GM19467 (cell line): ENCODE data around the gene DNAJC17.

Source experiments
- ATAC-seq: cut with Tn5 transposase; IDR thresholded peaks from one replicate; pipeline ENCODE4 v1.9.1; 2021; ENCODE audit warnings: mild to moderate bottlenecking, moderate library complexity; ENCODE audit not compliant: unreplicated experiment

DNAJC17 gene

DNA sequence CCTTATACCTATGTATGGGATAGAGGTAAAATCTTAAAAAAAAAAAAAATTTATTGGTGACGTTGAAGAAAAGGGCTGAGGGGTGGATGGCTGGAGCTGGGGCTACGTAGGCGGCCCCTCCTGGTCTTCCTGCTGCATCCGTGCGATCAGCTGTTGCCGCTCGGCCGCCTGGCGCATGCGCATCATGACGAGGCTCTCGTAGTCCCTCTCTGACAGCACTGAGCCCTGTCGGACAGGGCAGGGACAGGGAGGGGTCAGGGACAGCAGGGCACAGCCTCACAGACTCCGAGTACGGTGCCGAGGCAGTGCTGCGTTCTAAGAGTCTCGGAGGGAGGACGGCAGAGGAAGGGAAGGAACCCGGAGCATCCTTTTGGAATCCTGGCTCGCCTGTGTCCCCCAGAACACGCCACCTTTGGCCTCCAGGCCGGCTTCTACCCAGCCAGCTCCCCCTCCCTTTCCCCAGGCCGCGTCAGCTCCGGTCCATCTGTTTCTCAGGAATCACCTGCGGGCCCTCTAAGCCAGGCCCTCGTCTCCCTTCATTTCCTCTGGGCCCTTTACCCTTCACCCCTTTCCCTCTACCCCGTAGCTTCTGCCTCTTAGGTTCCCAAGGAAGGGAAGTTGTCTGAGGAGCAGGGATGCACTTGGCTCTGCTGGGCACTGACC lies 39.3 kb downstream of the DNAJC17 start:
- no peak for ATAC-seq

DNA sequence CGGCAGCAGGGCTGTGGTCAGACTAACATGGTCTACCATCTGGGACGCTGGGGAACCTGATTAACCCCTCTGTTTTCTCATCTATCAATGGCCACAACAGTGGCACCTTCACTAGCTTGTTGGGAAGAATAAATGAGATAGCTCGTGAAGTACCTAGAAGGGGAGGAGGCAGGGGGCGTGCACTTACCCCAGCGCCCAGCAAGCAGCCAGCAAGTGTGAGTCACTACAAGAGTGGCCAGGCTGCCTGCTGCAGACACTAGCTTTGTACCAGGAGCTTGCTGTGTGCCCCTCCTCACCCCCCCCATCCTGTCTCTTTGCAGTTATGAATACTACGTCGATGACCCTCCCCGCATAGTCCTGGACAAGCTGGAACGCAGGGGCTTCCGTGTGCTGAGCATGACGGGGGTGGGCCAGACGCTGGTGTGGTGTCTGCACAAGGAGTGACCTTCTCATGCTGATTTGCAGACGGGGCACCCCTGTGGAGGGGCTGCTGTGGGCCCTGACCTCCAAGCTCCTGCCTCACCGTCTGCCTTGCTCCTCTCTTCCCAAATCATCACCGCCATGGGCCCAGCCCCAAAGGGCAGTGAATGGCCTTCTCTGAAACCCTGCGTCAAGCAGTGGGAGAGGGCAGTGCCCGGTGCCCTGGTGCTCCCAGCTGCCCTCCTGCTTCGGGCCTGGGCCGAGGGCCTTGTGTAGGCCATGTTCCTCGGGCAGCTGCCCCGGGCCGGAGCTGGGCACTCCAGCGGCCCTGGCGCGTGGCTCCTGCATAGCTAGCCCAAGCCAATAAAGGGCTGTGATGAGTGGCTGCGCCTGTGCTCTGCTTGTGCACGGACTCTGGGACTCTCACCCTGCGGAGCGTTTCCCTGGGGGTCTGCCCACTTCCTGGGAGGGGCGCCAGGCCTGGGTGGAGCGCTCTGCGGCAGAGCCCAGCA lies 40.1 kb downstream of the DNAJC17 start:
- ATAC-seq, result no peak

- no peak for ATAC-seq
These were observed 41.0 kb downstream of the DNAJC17 start for GRCh38 chr15:40766194-40766815.

GRCh38 chr15:40764629-40765103 lies 42.6 kb downstream of the DNAJC17 start:
- no peak for ATAC-seq

- ATAC-seq, result no peak
These were observed 43.3 kb downstream of the DNAJC17 start, which contains the start of gene GCHFR for GRCh38 chr15:40763801-40764628. GCHFR (plus strand) TSS chr15:40764068; CDS start chr15:40764181, 113 bp downstream.

- ATAC-seq, result no peak
These were observed 44.1 kb downstream of the DNAJC17 start for GRCh38 chr15:40762919-40763800.

DNA sequence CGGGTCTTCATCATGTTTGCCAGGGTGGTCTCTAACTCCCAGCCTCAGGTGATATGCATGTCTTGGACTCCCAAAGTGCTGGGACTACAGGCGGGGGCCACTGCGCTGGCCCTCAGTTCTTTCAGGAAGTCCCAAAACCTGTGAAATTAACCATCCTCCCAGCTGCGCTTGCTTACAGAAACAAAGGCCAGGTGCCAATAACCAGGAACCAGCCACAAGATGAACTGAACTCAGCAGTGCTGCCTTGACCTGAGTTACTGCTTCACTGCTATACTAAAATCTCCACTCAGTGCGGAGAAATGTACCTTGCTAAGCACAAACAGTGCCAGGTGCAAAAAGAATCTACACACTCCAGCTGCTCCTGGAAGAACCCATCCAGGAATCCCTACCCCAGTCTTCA lies 47.3 kb downstream of the DNAJC17 start:
- no peak for ATAC-seq

GRCh38 chr15:40756938-40757337 lies 50.3 kb downstream of the DNAJC17 start:
- no peak for ATAC-seq

GRCh38 chr15:40755812-40756208 lies 51.5 kb downstream of the DNAJC17 start:
- ATAC-seq, result no peak

DNA sequence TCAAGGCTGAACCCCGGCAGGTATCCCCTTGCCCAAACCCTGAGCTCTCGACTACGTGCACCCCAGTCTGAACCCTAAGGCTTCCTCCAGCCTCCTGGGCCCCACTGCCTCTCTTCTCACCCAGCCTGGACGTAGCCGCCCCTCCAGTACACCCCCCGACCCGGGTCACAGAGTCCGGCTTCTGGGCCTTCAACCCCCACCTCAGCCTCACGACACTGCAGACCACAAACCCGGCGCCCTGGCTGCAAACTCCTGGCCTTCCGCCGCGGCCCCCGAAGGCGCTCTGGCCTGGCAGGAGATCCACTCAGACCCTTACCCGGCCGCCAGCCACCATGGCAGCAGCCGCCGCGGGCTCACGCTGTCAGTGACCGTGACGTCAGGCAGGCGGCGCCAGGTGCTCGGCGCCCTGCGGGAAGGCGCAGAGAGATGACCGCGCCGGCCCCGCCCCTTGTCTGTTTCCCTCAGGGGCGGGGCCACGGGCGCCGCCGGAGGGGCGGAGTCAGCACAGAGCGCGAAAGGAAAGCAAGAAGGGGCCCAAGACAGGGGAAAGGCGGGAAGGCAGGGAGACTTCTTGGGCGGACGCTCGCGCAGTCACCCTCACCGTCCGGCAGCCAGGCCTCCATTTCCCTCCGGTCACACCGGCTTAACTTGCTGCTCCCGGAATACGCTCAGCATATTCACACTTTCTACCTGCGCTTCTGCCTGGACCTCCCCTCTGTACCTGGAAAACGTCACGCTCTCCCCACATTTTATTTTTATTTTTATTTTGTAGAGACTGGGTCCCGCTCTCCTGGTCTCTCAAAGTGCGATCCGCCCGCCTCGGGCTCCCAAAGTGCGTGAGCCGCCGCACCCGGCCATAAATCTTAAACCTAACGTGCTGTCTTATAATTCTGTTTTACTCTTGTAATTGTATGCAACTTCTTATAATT lies 52.1 kb downstream of the DNAJC17 start, which contains the start of gene RMDN3:
RMDN3 (minus strand) TSS at position 372 of the 929 bp plus-strand sequence. CDS start 471 bp downstream, outside the sequence.
- peak; percentile 81 for ATAC-seq

DNA sequence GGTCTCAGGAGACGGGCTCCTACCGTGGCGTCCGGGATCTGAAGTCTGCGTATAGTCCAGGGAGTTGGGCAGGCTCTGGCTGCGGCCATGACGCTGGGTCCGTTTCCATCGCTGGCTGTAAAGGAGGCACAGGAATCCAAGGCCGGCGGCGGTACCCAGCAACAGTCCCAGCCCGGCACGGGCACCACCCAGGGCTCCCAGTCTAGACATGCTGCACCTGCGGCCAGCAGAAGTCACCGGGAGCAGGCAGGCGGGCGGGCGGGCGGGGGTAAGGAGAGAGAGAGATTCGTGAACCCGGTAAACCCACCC lies 52.7 kb downstream of the DNAJC17 start:
- no peak for ATAC-seq

DNA sequence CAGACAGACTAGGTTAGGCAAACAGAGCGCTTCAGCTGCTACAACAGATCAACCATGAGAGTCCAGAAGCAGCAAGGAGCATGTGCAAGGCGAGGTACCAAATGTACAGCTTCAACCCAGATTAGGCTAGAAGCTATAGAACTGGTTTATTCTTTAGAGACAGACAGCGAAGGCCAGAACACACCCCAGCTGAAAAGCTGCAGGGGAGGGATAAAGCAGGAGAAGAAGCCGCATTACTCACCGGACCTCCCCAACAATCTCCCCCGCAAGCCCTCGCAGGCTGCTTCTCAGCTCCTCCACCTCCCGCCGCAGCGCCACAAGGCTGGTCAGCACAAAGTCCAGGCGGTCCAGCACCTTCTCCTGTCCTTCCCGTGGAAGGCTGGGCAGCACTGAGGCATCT lies 55.5 kb downstream of the DNAJC17 start:
- ATAC-seq, result no peak

DNA sequence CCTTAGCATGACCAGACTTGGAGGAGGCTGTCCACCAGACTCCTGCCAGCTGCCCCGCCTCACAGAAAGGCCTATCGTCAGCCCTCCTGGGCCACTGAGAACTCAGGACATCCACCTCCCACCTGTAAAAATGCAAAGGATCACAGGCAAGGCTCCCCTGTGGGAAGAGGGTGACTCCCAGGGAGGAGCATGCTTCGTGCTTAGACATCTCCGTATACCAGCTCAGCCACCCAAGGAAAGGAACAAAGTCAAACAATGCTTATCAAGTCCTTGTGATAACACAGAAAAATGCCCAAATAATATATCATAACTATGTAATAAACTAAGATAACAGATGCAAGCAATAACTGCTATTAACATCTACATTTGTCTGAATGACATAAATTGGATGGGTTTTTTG lies 56.4 kb downstream of the DNAJC17 start:
- no peak for ATAC-seq

DNA sequence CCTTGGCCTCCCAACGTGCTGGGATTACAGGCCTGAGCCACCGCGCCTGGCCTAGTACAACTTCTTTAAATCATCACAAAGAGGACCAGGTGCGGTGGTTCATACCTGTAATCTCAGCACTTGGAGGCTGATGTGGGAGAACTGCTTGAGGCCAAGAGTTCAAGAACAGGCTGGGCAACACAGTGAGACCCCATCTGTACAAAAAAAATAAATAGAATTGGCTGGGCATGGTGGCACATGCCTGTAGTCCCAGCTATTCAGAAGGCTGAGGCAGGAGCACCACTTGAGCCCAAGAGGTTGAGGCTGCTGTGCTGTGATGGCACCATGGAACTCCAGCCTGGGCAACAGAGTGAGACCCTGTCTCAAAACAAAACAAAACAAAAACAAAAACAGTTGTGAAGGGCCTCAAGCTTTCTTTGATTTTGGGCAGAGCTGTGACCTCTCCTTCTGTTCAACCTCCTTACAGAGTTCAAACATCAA lies 58.1 kb downstream of the DNAJC17 start:
- no peak for ATAC-seq

GRCh38 chr15:40747685-40748631 lies 59.3 kb downstream of the DNAJC17 start:
- no peak for ATAC-seq

DNA sequence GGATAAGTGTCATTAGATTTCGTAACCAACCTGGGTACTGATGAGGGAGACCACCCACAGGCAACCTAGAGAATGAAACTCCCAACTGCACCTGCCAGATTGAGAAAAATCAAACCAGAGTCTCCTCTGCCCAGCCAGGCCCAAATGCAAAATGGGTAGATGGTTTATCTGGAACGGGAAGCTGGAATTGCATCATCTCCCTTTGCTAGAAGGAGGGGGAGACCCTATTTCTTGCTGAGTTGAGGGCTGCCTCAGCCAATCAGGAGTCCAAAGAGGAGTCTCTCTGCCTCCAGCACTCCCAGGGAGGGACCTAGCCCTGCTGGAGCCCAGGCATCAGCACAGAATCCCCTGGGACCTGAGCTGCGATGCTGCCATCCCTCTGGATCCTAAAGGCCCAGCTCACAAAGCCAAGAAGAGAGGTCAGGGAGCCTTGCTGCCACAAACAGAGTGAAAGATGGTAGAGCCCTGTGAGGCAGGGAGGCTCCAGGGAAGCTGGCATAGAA lies 60.3 kb downstream of the DNAJC17 start:
- ATAC-seq, result no peak

DNA sequence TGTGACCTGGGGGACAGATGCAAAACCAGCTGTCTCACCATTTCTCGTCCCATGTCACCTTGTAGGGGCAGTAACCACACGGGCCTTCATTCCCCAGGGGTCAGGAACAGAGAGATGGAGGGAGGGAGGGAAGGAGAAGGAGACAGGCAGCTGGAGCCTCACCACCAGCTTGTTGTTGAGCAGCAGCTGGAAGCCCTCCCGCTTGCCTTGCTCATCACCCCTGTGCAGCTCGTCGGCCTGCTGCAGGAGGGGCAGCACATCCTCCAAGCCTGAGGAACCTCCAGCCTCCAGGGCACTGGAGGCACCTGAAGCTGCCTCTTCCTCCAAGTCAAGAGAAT lies 62.5 kb downstream of the DNAJC17 start:
- no peak for ATAC-seq
